ENCODE results near the gene TMEM11. TPM values are rescaled to one million over a fixed set of nuclear protein-coding genes. Genes with fewer than 3 reads are reported as not detected.

TMEM11 gene
- total RNA-seq, 1 donor from 2014 or later: 21.1 TPM

DNA sequence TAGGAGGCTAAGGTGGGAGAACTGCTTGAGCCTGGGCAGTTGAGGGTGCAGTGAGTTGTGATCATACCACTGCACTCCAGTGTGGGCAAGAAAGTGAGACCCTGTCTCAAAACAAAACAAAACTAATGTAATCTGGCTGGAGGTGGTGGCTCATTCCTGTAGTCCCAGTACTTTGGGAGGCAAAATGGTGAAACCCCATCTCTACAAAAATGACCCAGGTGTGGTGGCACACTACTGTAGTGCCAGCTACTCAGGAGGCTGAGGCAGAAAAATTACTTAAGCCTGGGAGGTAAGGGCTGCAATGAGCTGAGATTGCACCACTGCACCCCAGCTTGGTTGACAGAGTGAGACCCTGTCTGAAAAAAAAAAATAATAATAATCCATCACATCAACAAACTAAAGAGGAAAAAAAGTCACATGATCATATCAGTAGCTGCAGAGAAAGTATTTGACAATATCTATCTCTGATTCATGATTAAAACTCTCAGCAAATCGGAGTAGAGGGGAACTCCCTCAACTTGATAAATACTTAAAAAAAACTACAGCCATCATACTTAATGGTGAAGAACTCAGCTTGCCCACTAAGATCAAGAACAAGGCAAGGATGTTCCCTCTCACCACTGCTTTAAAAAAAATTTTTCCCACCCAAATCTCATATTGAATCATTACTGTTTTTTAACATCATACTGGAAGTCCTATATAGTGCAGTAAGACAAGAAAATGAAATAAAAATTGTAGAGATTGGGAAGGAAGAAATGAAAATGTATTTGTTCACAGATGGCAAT, 56.2 kb downstream of the TMEM11 start:
- no peak for ATAC-seq

DNA sequence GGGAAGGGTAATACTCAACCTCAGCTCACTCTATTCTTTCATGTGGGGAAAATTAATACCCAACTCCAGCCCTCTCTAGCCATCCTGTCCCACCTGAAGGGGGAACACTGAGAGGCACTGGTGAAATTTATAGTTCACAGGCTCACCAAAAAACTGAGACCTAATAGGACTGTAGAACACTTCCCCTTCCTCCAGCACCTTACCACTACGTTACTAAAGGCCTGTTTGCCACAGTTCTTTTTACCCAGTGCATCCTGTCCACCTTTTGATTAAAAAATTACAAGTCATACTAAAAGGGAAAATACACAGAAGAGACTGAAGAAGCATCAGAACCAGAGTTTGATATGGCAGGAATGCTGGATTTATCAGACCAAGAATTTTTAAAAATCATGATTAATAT, 61.2 kb downstream of the TMEM11 start:
- ATAC-seq: no peak

- ATAC-seq: no peak
These were observed 64.3 kb downstream of the TMEM11 start for GRCh38 chr17:21149621-21150020.

Other genes starting within 250 kb of the TMEM11 start
- gene USP22, start 171.2 kb downstream of the TMEM11 start, total RNA-seq: 93.8 TPM
- 7.5 TPM for gene DHRS7B, start 87.2 kb downstream of the TMEM11 start, total RNA-seq
- 2.1 TPM for gene NATD1, start 39.2 kb upstream of the TMEM11 start, total RNA-seq
- 41.3 TPM for gene MAP2K3, start 70.5 kb upstream of the TMEM11 start, total RNA-seq
- not detected for gene KCNJ12, start 162.2 kb upstream of the TMEM11 start, total RNA-seq

Measured in esophagus mucosa (tissue), 1 donor.